ENCODE results near the gene DPP6.

DPP6 gene

GRCh38 chr7:154679379-154680053 is 627.3 kb downstream of the DPP6 start:
- no peak overlapping the region for H3K4me3 ChIP-seq
- no peak for TF ChIP-seq CTCF (IDR thresholded peaks at IDR 0.05)
- no peak for DNase-seq (ENCODE audit: low spot score)
- no peak overlapping the region for H3K27ac ChIP-seq

GRCh38 chr7:154680894-154681659 is 628.9 kb downstream of the DPP6 start:
- no peak for TF ChIP-seq CTCF (IDR thresholded peaks at IDR 0.05)
- no peak for DNase-seq (ENCODE audit: low spot score)
- no peak overlapping the region for H3K27ac ChIP-seq
- no peak overlapping the region for H3K4me3 ChIP-seq

- Histone ChIP-seq H3K27ac (no peak overlapping the region), H3K4me3 (no peak overlapping the region)
- TF ChIP-seq CTCF (IDR thresholded peaks at IDR 0.05): no peak
- no peak for DNase-seq (ENCODE audit: low spot score)
These were observed 629.8 kb downstream of the DPP6 start for GRCh38 chr7:154682003-154682402.

- Histone ChIP-seq H3K27ac (no peak overlapping the region), H3K4me3 (no peak overlapping the region)
- TF ChIP-seq CTCF (IDR thresholded peaks at IDR 0.05): no peak
- DNase-seq (ENCODE audit: low spot score): no peak
These were observed 632.7 kb downstream of the DPP6 start for GRCh38 chr7:154684666-154685563.

GRCh38 chr7:154685564-154685901 is 633.3 kb downstream of the DPP6 start:
- H3K4me3 ChIP-seq: no peak overlapping the region
- TF ChIP-seq CTCF (IDR thresholded peaks at IDR 0.05): no peak
- H3K27ac ChIP-seq: no peak overlapping the region
- DNase-seq (ENCODE audit: low spot score): no peak

- TF ChIP-seq CTCF (IDR thresholded peaks at IDR 0.05): no peak
These were observed 634.1 kb downstream of the DPP6 start for GRCh38 chr7:154686305-154686704.

More at GRCh38 chr7:154686305-154686704, 634.1 kb downstream of the DPP6 start:
- no peak for DNase-seq (ENCODE audit: low spot score)
- Histone ChIP-seq H3K4me3 (no peak overlapping the region), H3K27ac (no peak overlapping the region)

Data from coronary artery (tissue), 2 donors.